Osteoblast (primary cell): Measurements from ENCODE around the gene FOXD2. TPM values are rescaled to one million over a fixed set of nuclear protein-coding genes. Genes with fewer than 3 reads are reported as not detected.
A peak's percentile ranks its signal among the peaks of the same experiment; 100 is the strongest.

Source experiments
- DNase-seq: peaks from one replicate; pipeline ENCODE4 v3.0.0; 2011; ENCODE audit warnings: low spot score, mixed read lengths; ENCODE audit not compliant: insufficient read length; ENCODE audit errors: missing footprints
- H2AFZ ChIP-seq: 2 replicates; pipeline ENCODE4 v1.6.0; 2011; ENCODE audit warnings: mild to moderate bottlenecking, low read length
- H3K27ac ChIP-seq: 2 replicates; pipeline ENCODE4 v1.5.1; 2011; ENCODE audit warnings: mild to moderate bottlenecking, low read depth, low read length, moderate library complexity
- H3K27me3 ChIP-seq: 2 replicates; pipeline ENCODE4 v1.6.0; 2012; ENCODE audit warnings: mild to moderate bottlenecking, control low read depth, inconsistent platforms, low read length, moderate library complexity; ENCODE audit not compliant: insufficient read depth
- H3K36me3 ChIP-seq: 2 replicates; pipeline ENCODE4 v1.5.1; 2011; ENCODE audit warnings: mild to moderate bottlenecking, low read length, control low read depth, moderate library complexity; ENCODE audit not compliant: insufficient read depth
- H3K4me1 ChIP-seq: 2 replicates; pipeline ENCODE4 v1.5.1; 2011; ENCODE audit warnings: mild to moderate bottlenecking, low read length, control low read depth, moderate library complexity; ENCODE audit not compliant: insufficient read depth
- H3K4me2 ChIP-seq: 2 replicates; pipeline ENCODE4 v1.6.0; 2011; ENCODE audit warnings: mild to moderate bottlenecking, low read length; ENCODE audit not compliant: insufficient read depth
- H3K4me3 ChIP-seq: fragments of 200-600 bp; sonication (generic); 3 replicates; pipeline ENCODE4 v1.5.1; 2012; ENCODE audit warnings: mild to moderate bottlenecking, low read length, inconsistent platforms; ENCODE audit not compliant: insufficient read depth
- H3K79me2 ChIP-seq: 2 replicates; pipeline ENCODE4 v1.6.0; 2012; ENCODE audit warnings: mild to moderate bottlenecking, low read length, control low read depth, inconsistent platforms; ENCODE audit not compliant: insufficient read depth
- H3K9me3 ChIP-seq: 2 replicates; pipeline ENCODE4 v1.5.1; 2011; ENCODE audit warnings: low read depth, low read length, control low read depth
- H4K20me1 ChIP-seq: 2 replicates; pipeline ENCODE4 v1.6.0; 2012; ENCODE audit warnings: mild to moderate bottlenecking, low read length, control low read depth; ENCODE audit not compliant: insufficient read depth
- total RNA-seq: library from RNA; depleted of rRNA; stranded (reverse); fragments of >200 nt; gene quantifications from 2 replicates; pipeline ENCODE4 v1.2.3, GENCODE V29; 2012
- TF ChIP-seq, protein P1 (sequence below): IDR thresholded peaks from 2 replicates; pipeline ENCODE4 v1.5.1; 2011; ENCODE audit warnings: mild to moderate bottlenecking, low read depth, low read length, moderate library complexity; ENCODE audit errors: extremely low read depth

The FOXD2 gene
- total RNA-seq, 1 donor, result 0.72 TPM

GRCh38 chr1:47434051-47434842 lies 3.6 kb upstream of the FOXD2 start:
- Histone ChIP-seq H3K27me3 (peaks cover 11% of the 10 kb centered on the region), H3K27ac (no peak overlapping the region), H3K79me2 (no peaks in the 10 kb centered on the region), H2AFZ (peak overlapping the region; percentile 35), H3K9me3 (no peaks in the 10 kb centered on the region), H4K20me1 (no peaks in the 10 kb centered on the region), H3K4me3 (peak overlapping the region; percentile 56), H3K4me1 (peaks cover 24% of the 10 kb centered on the region), H3K4me2 (peak overlapping the region; percentile 65), H3K36me3 (no peaks in the 10 kb centered on the region)
- DNase-seq, result peak; percentile 85
- TF ChIP-seq, protein P1, sequence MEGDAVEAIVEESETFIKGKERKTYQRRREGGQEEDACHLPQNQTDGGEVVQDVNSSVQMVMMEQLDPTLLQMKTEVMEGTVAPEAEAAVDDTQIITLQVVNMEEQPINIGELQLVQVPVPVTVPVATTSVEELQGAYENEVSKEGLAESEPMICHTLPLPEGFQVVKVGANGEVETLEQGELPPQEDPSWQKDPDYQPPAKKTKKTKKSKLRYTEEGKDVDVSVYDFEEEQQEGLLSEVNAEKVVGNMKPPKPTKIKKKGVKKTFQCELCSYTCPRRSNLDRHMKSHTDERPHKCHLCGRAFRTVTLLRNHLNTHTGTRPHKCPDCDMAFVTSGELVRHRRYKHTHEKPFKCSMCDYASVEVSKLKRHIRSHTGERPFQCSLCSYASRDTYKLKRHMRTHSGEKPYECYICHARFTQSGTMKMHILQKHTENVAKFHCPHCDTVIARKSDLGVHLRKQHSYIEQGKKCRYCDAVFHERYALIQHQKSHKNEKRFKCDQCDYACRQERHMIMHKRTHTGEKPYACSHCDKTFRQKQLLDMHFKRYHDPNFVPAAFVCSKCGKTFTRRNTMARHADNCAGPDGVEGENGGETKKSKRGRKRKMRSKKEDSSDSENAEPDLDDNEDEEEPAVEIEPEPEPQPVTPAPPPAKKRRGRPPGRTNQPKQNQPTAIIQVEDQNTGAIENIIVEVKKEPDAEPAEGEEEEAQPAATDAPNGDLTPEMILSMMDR, result no peak

GRCh38 chr1:47435506-47436303 lies 2.1 kb upstream of the FOXD2 start:
- no peak overlapping the region for H3K27ac ChIP-seq
- no peaks in the 10 kb centered on the region for H4K20me1 ChIP-seq
- peak; percentile 88 for DNase-seq
- no peaks in the 10 kb centered on the region for H3K79me2 ChIP-seq
- H3K36me3 ChIP-seq, result no peaks in the 10 kb centered on the region
- H3K27me3 ChIP-seq, result peaks cover 25% of the 10 kb centered on the region
- TF ChIP-seq, protein P1, result no peak
- H3K4me1 ChIP-seq, result peaks cover 24% of the 10 kb centered on the region
- H3K4me3 ChIP-seq, result no peak overlapping the region
- no peak overlapping the region for H2AFZ ChIP-seq
- no peaks in the 10 kb centered on the region for H3K9me3 ChIP-seq
- peak overlapping the region; percentile 90 for H3K4me2 ChIP-seq

DNA sequence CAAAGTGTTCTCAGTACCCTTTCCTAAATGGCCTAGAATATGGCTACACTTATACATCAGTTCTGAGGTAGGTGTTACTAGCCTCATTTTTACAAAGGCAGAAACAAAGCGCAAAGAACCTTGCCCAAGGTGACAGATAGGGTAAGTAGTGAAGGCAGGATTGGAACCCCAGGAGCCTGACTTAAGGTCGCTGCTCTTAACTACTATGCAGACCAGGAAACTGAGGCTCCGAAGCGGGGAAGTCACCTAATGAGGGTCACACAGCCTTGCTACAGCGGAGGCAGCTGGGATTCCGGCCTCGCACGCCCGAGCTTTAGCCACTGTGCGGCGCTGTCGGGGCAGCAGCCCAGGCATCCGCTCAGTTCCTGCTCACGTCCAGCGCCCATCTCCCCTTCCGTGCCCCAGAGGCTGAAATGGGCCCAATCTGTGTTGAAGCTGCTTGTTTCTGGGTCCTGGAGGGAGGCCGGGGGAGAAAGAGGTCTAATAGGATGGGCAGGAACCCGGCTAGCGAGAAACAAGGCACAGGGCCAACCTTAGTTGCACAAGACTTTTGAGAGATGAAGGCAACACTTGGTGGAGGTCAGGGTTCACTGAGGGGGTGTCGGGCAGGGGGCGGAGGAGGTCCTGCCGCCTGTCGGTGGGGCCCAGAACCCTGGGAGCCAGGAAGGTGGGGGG lies 1.4 kb upstream of the FOXD2 start:
- H2AFZ ChIP-seq, result peak overlapping the region; percentile 98
- no peaks in the 10 kb centered on the region for H3K79me2 ChIP-seq
- TF ChIP-seq, protein P1, result peak; percentile 95
- H3K4me3 ChIP-seq, result peak overlapping the region; percentile 78
- no peaks in the 10 kb centered on the region for H3K36me3 ChIP-seq
- no peaks in the 10 kb centered on the region for H4K20me1 ChIP-seq
- no peaks in the 10 kb centered on the region for H3K9me3 ChIP-seq
- peak overlapping the region; percentile 90 for H3K4me2 ChIP-seq
- H3K27ac ChIP-seq, result peak overlapping the region; percentile 33
- H3K27me3 ChIP-seq, result peaks cover 28% of the 10 kb centered on the region
- H3K4me1 ChIP-seq, result peaks cover 24% of the 10 kb centered on the region
- DNase-seq, result peak; percentile 99
